ENCODE results near the gene SHLD1.
"Not testable (repeated sequence)": the region's sequence is repeated elsewhere in the genome, so short reads cannot be mapped to it uniquely, and the experiment has no call there.

The SHLD1 gene

GRCh38 chr20:5748246-5748645 is 2.0 kb upstream of the SHLD1 start:
- no peak overlapping the region for H2AK5ac ChIP-seq (ENCODE audit: low read length, severe bottlenecking)
- H3K18ac ChIP-seq (ENCODE audit: low read depth in 1 of 2, low read length in 2 of 2) = no peak overlapping the region
- no peak overlapping the region for H3K23ac ChIP-seq (ENCODE audit: low read length in 2 of 2)
- no peaks in the 10 kb centered on the region for H3K27me3 ChIP-seq (ENCODE audit: control insufficient read depth in 1 of 2, insufficient read depth in 1 of 2, low read length in 2 of 2)
- H3K27ac ChIP-seq (ENCODE audit: low read length, poor library complexity, severe bottlenecking) = no peak overlapping the region
- H3K9me3 ChIP-seq (ENCODE audit: control insufficient read depth, low read length) = no peaks in the 10 kb centered on the region
- no peak overlapping the region for H3K14ac ChIP-seq (ENCODE audit: low read length in 2 of 2)
- H2BK5ac ChIP-seq (ENCODE audit: low read depth, low read length, poor library complexity, severe bottlenecking) = no peak overlapping the region
- peaks cover 3% of the 10 kb centered on the region for H3K79me1 ChIP-seq (replicated peaks; ENCODE audit: low read length, poor library complexity, severe bottlenecking)
- H2BK15ac ChIP-seq (ENCODE audit: low read depth, poor library complexity, severe bottlenecking) = no peak overlapping the region
- no peak overlapping the region for H4K91ac ChIP-seq (ENCODE audit: low read length)
- no peak overlapping the region for H3K4me2 ChIP-seq (ENCODE audit: low read length, poor library complexity, severe bottlenecking)
- no peak overlapping the region for H3K4me3 ChIP-seq (ENCODE audit: insufficient read depth in 1 of 2, low read depth in 1 of 2, low read length in 2 of 2)
- no peak overlapping the region for H2AFZ ChIP-seq (ENCODE audit: low read depth, low read length)
- no peak overlapping the region for H4K8ac ChIP-seq (ENCODE audit: low read length)
- H3K9ac ChIP-seq (ENCODE audit: low read length) = no peak overlapping the region
- H2BK120ac ChIP-seq (ENCODE audit: low read depth, low read length) = peak overlapping the region; percentile 61
- peaks cover 3% of the 10 kb centered on the region for H3K4me1 ChIP-seq (ENCODE audit: control insufficient read depth, insufficient read depth, low read depth, low read length)
- no peak overlapping the region for H3K4ac ChIP-seq (ENCODE audit: low read depth in 1 of 2, low read length in 2 of 2)
- H2BK12ac ChIP-seq (ENCODE audit: low read length in 2 of 2) = no peak overlapping the region
- no peak for DNase-seq
- H3K36me3 ChIP-seq (ENCODE audit: control insufficient read depth in 1 of 2, insufficient read depth in 2 of 2, low read depth in 1 of 2, low read length in 2 of 2) = no peaks in the 10 kb centered on the region
- 87% methylated on average over 6 of the region's 6 CpGs for WGBS

DNA sequence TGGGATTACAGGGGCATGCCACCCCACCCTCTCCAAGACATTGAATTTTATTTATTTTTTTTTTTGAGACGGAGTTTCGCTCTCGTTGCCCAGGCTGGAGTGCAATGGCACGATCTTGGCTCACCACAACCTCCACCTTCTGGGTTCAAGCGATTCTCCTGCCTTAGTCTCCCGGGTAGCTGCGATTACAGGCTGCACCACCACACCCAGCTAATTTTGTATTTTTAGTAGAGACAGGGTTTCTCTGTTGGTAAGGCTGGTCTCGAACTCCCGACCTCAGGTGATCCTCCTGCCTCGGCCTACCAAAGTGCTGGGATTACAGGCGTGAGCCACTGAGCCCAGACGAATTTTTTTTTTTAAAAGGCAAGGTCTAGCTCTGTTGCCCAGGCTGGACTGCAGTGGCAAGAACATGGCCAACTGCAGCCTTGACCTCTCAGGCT is 669 bp upstream of the SHLD1 start:
- not testable (repeated sequence) for H2BK5ac ChIP-seq (ENCODE audit: low read depth, low read length, poor library complexity, severe bottlenecking); H3K36me3 ChIP-seq (ENCODE audit: control insufficient read depth in 1 of 2, insufficient read depth in 2 of 2, low read depth in 1 of 2, low read length in 2 of 2); H3K27ac ChIP-seq (ENCODE audit: low read length, poor library complexity, severe bottlenecking); H3K9ac ChIP-seq (ENCODE audit: low read length); H3K23ac ChIP-seq (ENCODE audit: low read length in 2 of 2); H3K9me3 ChIP-seq (ENCODE audit: control insufficient read depth, low read length); H2BK120ac ChIP-seq (ENCODE audit: low read depth, low read length); H2BK12ac ChIP-seq (ENCODE audit: low read length in 2 of 2); H3K14ac ChIP-seq (ENCODE audit: low read length in 2 of 2); H3K4me2 ChIP-seq (ENCODE audit: low read length, poor library complexity, severe bottlenecking); H2AFZ ChIP-seq (ENCODE audit: low read depth, low read length); DNase-seq; H3K4me3 ChIP-seq (ENCODE audit: insufficient read depth in 1 of 2, low read depth in 1 of 2, low read length in 2 of 2); H2BK15ac ChIP-seq (ENCODE audit: low read depth, poor library complexity, severe bottlenecking); H2AK5ac ChIP-seq (ENCODE audit: low read length, severe bottlenecking); H3K79me1 ChIP-seq (replicated peaks; ENCODE audit: low read length, poor library complexity, severe bottlenecking); H3K27me3 ChIP-seq (ENCODE audit: control insufficient read depth in 1 of 2, insufficient read depth in 1 of 2, low read length in 2 of 2); H3K4me1 ChIP-seq (ENCODE audit: control insufficient read depth, insufficient read depth, low read depth, low read length)
- peak overlapping the region; percentile 39 for H4K91ac ChIP-seq (ENCODE audit: low read length)
- H3K4ac ChIP-seq (ENCODE audit: low read depth in 1 of 2, low read length in 2 of 2) = peak overlapping the region in 1 of 2 experiments; percentile 50
- over 99% methylated on average over 10 of the region's 12 CpGs for WGBS
- peak overlapping the region; percentile 96 for H4K8ac ChIP-seq (ENCODE audit: low read length)
- H3K18ac ChIP-seq (ENCODE audit: low read depth in 1 of 2, low read length in 2 of 2) = peak overlapping the region; percentile 11 to 54

GRCh38 chr20:5751856-5752255 is 1.7 kb downstream of the SHLD1 start:
- H2AFZ ChIP-seq (ENCODE audit: low read depth, low read length) = no peak overlapping the region
- no peak overlapping the region for H3K4ac ChIP-seq (ENCODE audit: low read depth in 1 of 2, low read length in 2 of 2)
- no peak overlapping the region for H3K27ac ChIP-seq (ENCODE audit: low read length, poor library complexity, severe bottlenecking)
- H3K4me1 ChIP-seq (ENCODE audit: control insufficient read depth, insufficient read depth, low read depth, low read length) = peaks cover 3% of the 10 kb centered on the region
- H3K9ac ChIP-seq (ENCODE audit: low read length) = no peak overlapping the region
- H3K18ac ChIP-seq (ENCODE audit: low read depth in 1 of 2, low read length in 2 of 2) = no peak overlapping the region
- no peak for DNase-seq
- H2BK12ac ChIP-seq (ENCODE audit: low read length in 2 of 2) = no peak overlapping the region
- 100% methylated on average over 4 of the region's 4 CpGs for WGBS
- H2AK5ac ChIP-seq (ENCODE audit: low read length, severe bottlenecking) = no peak overlapping the region
- H2BK5ac ChIP-seq (ENCODE audit: low read depth, low read length, poor library complexity, severe bottlenecking) = no peak overlapping the region
- H3K36me3 ChIP-seq (ENCODE audit: control insufficient read depth in 1 of 2, insufficient read depth in 2 of 2, low read depth in 1 of 2, low read length in 2 of 2) = no peaks in the 10 kb centered on the region
- H4K8ac ChIP-seq (ENCODE audit: low read length) = no peak overlapping the region
- H4K91ac ChIP-seq (ENCODE audit: low read length) = no peak overlapping the region
- no peak overlapping the region for H3K4me2 ChIP-seq (ENCODE audit: low read length, poor library complexity, severe bottlenecking)
- no peak overlapping the region for H3K4me3 ChIP-seq (ENCODE audit: insufficient read depth in 1 of 2, low read depth in 1 of 2, low read length in 2 of 2)
- H3K27me3 ChIP-seq (ENCODE audit: control insufficient read depth in 1 of 2, insufficient read depth in 1 of 2, low read length in 2 of 2) = no peaks in the 10 kb centered on the region
- no peak overlapping the region for H3K23ac ChIP-seq (ENCODE audit: low read length in 2 of 2)
- no peak overlapping the region for H3K14ac ChIP-seq (ENCODE audit: low read length in 2 of 2)
- H2BK120ac ChIP-seq (ENCODE audit: low read depth, low read length) = no peak overlapping the region
- no peak overlapping the region for H2BK15ac ChIP-seq (ENCODE audit: low read depth, poor library complexity, severe bottlenecking)
- H3K9me3 ChIP-seq (ENCODE audit: control insufficient read depth, low read length) = no peaks in the 10 kb centered on the region
- peaks cover 3% of the 10 kb centered on the region for H3K79me1 ChIP-seq (replicated peaks; ENCODE audit: low read length, poor library complexity, severe bottlenecking)

DNA sequence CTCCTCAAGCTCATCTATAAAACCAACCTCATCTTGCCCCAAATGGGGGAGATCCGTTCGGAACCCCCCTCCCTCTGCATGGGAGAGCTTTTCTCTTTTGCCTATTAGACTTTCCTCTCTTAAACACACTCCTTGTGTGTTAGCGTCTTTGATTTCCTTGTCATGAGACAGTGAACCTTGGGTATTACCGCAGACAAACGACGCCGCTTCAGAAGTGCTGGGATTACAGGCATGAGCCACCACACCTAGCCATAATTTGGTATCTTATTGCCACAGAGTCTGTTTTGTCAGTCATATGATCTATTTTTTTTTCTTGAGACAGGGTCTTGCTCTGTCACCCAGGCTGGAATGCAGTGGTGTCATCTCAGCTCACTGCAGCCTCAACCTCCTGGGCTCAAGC is 3.6 kb downstream of the SHLD1 start:
- Histone ChIP-seq H3K14ac (ENCODE audit: low read length in 2 of 2) (no peak overlapping the region), H4K91ac (ENCODE audit: low read length) (no peak overlapping the region), H2AFZ (ENCODE audit: low read depth, low read length) (no peak overlapping the region), H3K4me1 (ENCODE audit: control insufficient read depth, insufficient read depth, low read depth, low read length) (peaks cover 3% of the 10 kb centered on the region), H3K27ac (ENCODE audit: low read length, poor library complexity, severe bottlenecking) (no peak overlapping the region), H4K8ac (ENCODE audit: low read length) (no peak overlapping the region), H2BK15ac (ENCODE audit: low read depth, poor library complexity, severe bottlenecking) (no peak overlapping the region), H3K18ac (ENCODE audit: low read depth in 1 of 2, low read length in 2 of 2) (no peak overlapping the region), H3K79me1 (replicated peaks; ENCODE audit: low read length, poor library complexity, severe bottlenecking) (peaks cover 4% of the 10 kb centered on the region), H3K36me3 (ENCODE audit: control insufficient read depth in 1 of 2, insufficient read depth in 2 of 2, low read depth in 1 of 2, low read length in 2 of 2) (no peaks in the 10 kb centered on the region), H3K4me3 (ENCODE audit: insufficient read depth in 1 of 2, low read depth in 1 of 2, low read length in 2 of 2) (no peak overlapping the region), H2BK12ac (ENCODE audit: low read length in 2 of 2) (no peak overlapping the region), H3K4ac (ENCODE audit: low read depth in 1 of 2, low read length in 2 of 2) (no peak overlapping the region), H2BK5ac (ENCODE audit: low read depth, low read length, poor library complexity, severe bottlenecking) (no peak overlapping the region), H3K9ac (ENCODE audit: low read length) (no peak overlapping the region), H2BK120ac (ENCODE audit: low read depth, low read length) (no peak overlapping the region), H3K23ac (ENCODE audit: low read length in 2 of 2) (no peak overlapping the region), H3K4me2 (ENCODE audit: low read length, poor library complexity, severe bottlenecking) (no peak overlapping the region), H2AK5ac (ENCODE audit: low read length, severe bottlenecking) (no peak overlapping the region), H3K9me3 (ENCODE audit: control insufficient read depth, low read length) (no peaks in the 10 kb centered on the region), H3K27me3 (ENCODE audit: control insufficient read depth in 1 of 2, insufficient read depth in 1 of 2, low read length in 2 of 2) (no peaks in the 10 kb centered on the region)
- no peak for DNase-seq
- WGBS = 93% methylated on average over 7 of the region's 7 CpGs

Data from mesenchymal stem cell (in vitro differentiated cells and primary cell).